Transverse colon (tissue), 3 donors: ENCODE measurements around the gene SNW1.

ENCODE experiments used
- CTCF ChIP-seq, 5 experiments: fragments of 200-600 bp in 3 of 5; fragments of 450-650 bp in 2 of 5; sonication (generic) in 3 of 5; IDR thresholded peaks; 1 replicate in 2 of 5; 2 replicates in 3 of 5; pipeline ENCODE4 v1.5.1; 2016 to 2017; ENCODE audit warnings: antibody characterized with exemption in 5 of 5, inconsistent platforms in 3 of 5, mild to moderate bottlenecking in 2 of 5, moderate library complexity in 1 of 5
- EP300 ChIP-seq: sonication (generic); formaldehyde crosslinking; IDR thresholded peaks from one replicate; pipeline ENCODE4 v1.6.1; 2017; ENCODE audit warnings: antibody characterized with exemption, low read depth
- POLR2A ChIP-seq: fragments of 450-650 bp; IDR thresholded peaks from one replicate; pipeline ENCODE4 v1.6.1; 2016; ENCODE audit warnings: antibody characterized with exemption, mild to moderate bottlenecking, moderate library complexity

GRCh38 chr14:77752266-77752665 lies 8.7 kb downstream of the SNW1 start:
- no peak for TF ChIP-seq POLR2A
- TF ChIP-seq EP300 = no peak
- TF ChIP-seq CTCF (IDR thresholded peaks at IDR 0.05) = no peak
